ENCODE data around the gene ADK. TPM values are rescaled to one million over a fixed set of nuclear protein-coding genes. Genes with fewer than 3 reads are reported as not detected.

ADK gene
- total RNA-seq, 1 experiment from 2014 or later: 159 TPM

- Histone ChIP-seq H3K79me2 (ENCODE audit: low read depth) (no peaks in the 10 kb centered on the region), H3K9me3 (ENCODE audit: insufficient read depth, low read depth) (no peaks in the 10 kb centered on the region), H3K36me3 (ENCODE audit: low read depth) (no peaks in the 10 kb centered on the region), H3K27ac (no peak overlapping the region), H3F3A (ENCODE audit: insufficient read depth, low read depth) (peaks cover 4% of the 10 kb centered on the region), H3K4me1 (replicated peaks; ENCODE audit: insufficient read depth) (no peaks in the 10 kb centered on the region), H3K4me2 (no peak overlapping the region), H2AFZ (no peak overlapping the region), H3K9me2 (ENCODE audit: insufficient read depth) (no peaks in the 10 kb centered on the region; the same call in 1 of the 2 replicates), H4K20me1 (ENCODE audit: insufficient read depth) (peaks cover 3% of the 10 kb centered on the region; the same call in 1 of the 2 replicates), H3K4me3 (no peak overlapping the region), H3K27me3 (ENCODE audit: insufficient read depth, low read depth) (no peaks in the 10 kb centered on the region)
- DNase-seq: no peak
- no TSS peak for BruUV-seq (replicated peaks)
- POLR2A ChIA-PET (ENCODE audit: unreplicated experiment): no interaction called here
- no peak for TF ChIP-seq CTCF (conservative IDR thresholded peaks at IDR 0.05)
- TF ChIP-seq EZH2 (IDR thresholded peaks at IDR 0.05; ENCODE audit: low read depth): no peak
- intact Hi-C loops (cut with micrococcal nuclease; ENCODE audit: unreplicated experiment): no loop called here
- CTCF ChIA-PET: no interaction called here
These were observed 280.8 kb downstream of the ADK start for GRCh38 chr10:74431816-74432215.

- Histone ChIP-seq H3K4me1 (replicated peaks; ENCODE audit: insufficient read depth) (no peaks in the 10 kb centered on the region), H3K27ac (no peak overlapping the region), H2AFZ (no peak overlapping the region), H3K9me2 (ENCODE audit: insufficient read depth) (no peaks in the 10 kb centered on the region; the same call in 1 of the 2 replicates), H3K79me2 (ENCODE audit: low read depth) (no peaks in the 10 kb centered on the region), H3F3A (ENCODE audit: insufficient read depth, low read depth) (peaks cover 4% of the 10 kb centered on the region), H4K20me1 (ENCODE audit: insufficient read depth) (peaks cover 3% of the 10 kb centered on the region; the same call in 1 of the 2 replicates), H3K36me3 (ENCODE audit: low read depth) (no peaks in the 10 kb centered on the region), H3K4me3 (no peak overlapping the region), H3K27me3 (ENCODE audit: insufficient read depth, low read depth) (no peaks in the 10 kb centered on the region), H3K9me3 (ENCODE audit: insufficient read depth, low read depth) (no peaks in the 10 kb centered on the region), H3K4me2 (no peak overlapping the region)
- TF ChIP-seq CTCF (conservative IDR thresholded peaks at IDR 0.05) (no peak), EZH2 (IDR thresholded peaks at IDR 0.05; ENCODE audit: low read depth) (no peak)
- DNase-seq: no peak
- no TSS peak for BruUV-seq (replicated peaks)
- ChIA-PET POLR2A (ENCODE audit: unreplicated experiment) (interaction anchor here (0.6 kb wide), 2 partner anchors 70 to 666 kb away, joined by 3 to 6 read pairs; no protein-coding TSS in a partner anchor), CTCF (no interaction called here)
- intact Hi-C loops (cut with micrococcal nuclease; ENCODE audit: unreplicated experiment): no loop called here
These were observed 282.0 kb downstream of the ADK start for GRCh38 chr10:74432841-74433594.

GRCh38 chr10:74433595-74433956 lies 282.6 kb downstream of the ADK start:
- Histone ChIP-seq H3K27me3 (ENCODE audit: insufficient read depth, low read depth) (no peaks in the 10 kb centered on the region), H3K4me1 (replicated peaks; ENCODE audit: insufficient read depth) (no peaks in the 10 kb centered on the region), H3K79me2 (ENCODE audit: low read depth) (no peaks in the 10 kb centered on the region), H4K20me1 (ENCODE audit: insufficient read depth) (peaks cover 3% of the 10 kb centered on the region; the same call in 1 of the 2 replicates), H3K27ac (no peak overlapping the region), H3K4me3 (no peak overlapping the region), H3F3A (ENCODE audit: insufficient read depth, low read depth) (peaks cover 4% of the 10 kb centered on the region), H3K9me3 (ENCODE audit: insufficient read depth, low read depth) (no peaks in the 10 kb centered on the region), H3K36me3 (ENCODE audit: low read depth) (no peaks in the 10 kb centered on the region), H2AFZ (no peak overlapping the region), H3K9me2 (ENCODE audit: insufficient read depth) (no peaks in the 10 kb centered on the region; the same call in 1 of the 2 replicates), H3K4me2 (no peak overlapping the region)
- ChIA-PET POLR2A (ENCODE audit: unreplicated experiment) (no interaction called here), CTCF (no interaction called here)
- BruUV-seq (replicated peaks): no TSS peak
- intact Hi-C loops (cut with micrococcal nuclease; ENCODE audit: unreplicated experiment): no loop called here
- no peak for DNase-seq
- TF ChIP-seq EZH2 (IDR thresholded peaks at IDR 0.05; ENCODE audit: low read depth) (no peak), CTCF (conservative IDR thresholded peaks at IDR 0.05) (no peak)
